ENCODE results near the gene DEGS2.

DNA sequence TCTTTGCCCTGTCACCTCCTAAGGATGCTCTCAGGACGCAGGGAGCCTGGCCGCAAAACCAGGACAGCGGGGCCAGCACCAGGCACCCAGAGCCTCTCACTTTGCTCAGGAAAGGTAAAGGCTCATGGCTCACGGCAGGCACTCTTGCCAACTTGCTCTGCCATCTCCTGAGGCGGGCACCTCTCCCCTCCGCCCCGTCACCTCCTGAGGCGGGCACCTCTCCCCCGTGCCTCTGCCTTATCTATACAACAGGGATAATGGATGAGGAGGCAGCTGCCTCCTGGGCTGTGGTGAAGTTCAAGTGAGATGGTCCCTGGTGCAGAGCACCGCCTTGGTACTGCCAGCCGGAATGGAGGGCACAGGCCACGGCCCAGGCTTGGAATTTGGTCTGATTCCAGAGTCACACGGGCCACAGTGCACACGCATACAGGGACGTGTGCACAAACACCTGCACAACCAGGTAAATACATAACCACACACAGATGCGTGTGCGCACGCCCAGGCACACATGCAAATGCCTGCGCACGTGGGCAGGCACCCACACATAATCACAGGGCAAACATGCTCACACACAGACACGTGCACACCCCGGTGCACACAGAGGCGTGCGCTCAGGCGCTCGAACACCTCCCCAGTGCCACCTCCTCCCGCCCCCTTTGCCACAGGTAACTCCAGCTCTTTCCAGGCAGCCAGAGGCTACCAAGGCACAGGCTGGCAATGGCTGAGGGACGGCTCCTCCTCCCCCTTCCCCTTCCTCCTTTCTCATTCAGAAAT lies 11.6 kb downstream of the DEGS2 start:
- TF ChIP-seq POLR2AphosphoS5 (IDR thresholded peaks at IDR 0.05; ENCODE audit: low read depth, low read length) (no peak), POLR2A (IDR thresholded peaks at IDR 0.05; ENCODE audit: low read depth, low read length) (no peak)

Data from GM12892 (cell line).